ENCODE results near the gene NDST3. TPM values are rescaled to one million over a fixed set of nuclear protein-coding genes. Genes with fewer than 3 reads are reported as not detected.

Gene NDST3
- polyA plus RNA-seq, 2 of the 4 experiments (the other 2 are of a cell fraction), result not detected

GRCh38 chr4:118307643-118308042 lies 273.4 kb downstream of the NDST3 start:
- FAIRE-seq (no peak), DNase-seq (ENCODE audit: low read depth in 1 of 2, low spot score in 1 of 2) (no peak), ATAC-seq (no peak)
- H3K4me2 ChIP-seq, result no peak overlapping the region
- no peak overlapping the region for H3K4me3 ChIP-seq
- TF ChIP-seq HOXA7 (CRISPR knock-in tag; IDR thresholded peaks at IDR 0.05) (no peak), CBX2 (IDR thresholded peaks at IDR 0.05; ENCODE audit: borderline replicate concordance, low read depth) (no peak)
- H3K4me1 ChIP-seq, result no peaks in the 10 kb centered on the region
- ChIA-PET CTCF (interaction anchor here (0.6 kb wide), 1 partner anchor 247 kb away, joined by 3 read pairs; no protein-coding TSS in a partner anchor), POLR2A (no interaction called here)
- H3K27ac ChIP-seq, result no peak overlapping the region
- 27% methylated on average over 2 of the region's 2 CpGs for WGBS (ENCODE audit: missing lambda C conversion rate)
- no peaks in the 10 kb centered on the region for H3K9me3 ChIP-seq

Small RNA genes within 50 kb of the gene (small RNA-seq; reads per million reads assigned to genes)
- gene SNORA24, result 0 reads per million in 6 experiments

Measured in A549 (cell line).